ENCODE results near the gene CACNA1D. TPM values are rescaled to one million over a fixed set of nuclear protein-coding genes. Genes with fewer than 3 reads are reported as not detected.
"Not testable (repeated sequence)": the region's sequence is repeated elsewhere in the genome, so short reads cannot be mapped to it uniquely, and the experiment has no call there.

The CACNA1D gene
- total and polyA plus RNA-seq, 2 experiments from 2014 or later: 5.2 to 27.8 TPM

DNA sequence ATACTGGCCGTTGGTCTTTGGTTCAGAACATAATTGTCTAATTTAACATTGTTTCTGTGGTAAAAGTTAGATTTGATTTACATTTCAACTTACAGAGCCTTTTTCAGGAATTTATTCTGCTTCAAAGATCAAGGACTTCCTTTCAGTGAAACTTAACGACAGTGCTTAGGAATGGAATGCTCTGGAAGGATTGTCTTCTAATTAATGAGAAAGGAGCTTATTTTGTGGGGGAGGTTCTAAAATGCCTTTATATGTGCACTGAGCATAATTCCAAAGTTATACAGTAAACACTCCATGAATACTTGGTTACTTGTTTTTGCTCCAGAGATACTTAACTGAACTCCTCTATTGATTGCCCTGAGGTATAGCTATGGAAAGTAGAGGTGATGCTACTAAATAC is 75.7 kb downstream of the CACNA1D start:
- H3K4me1 ChIP-seq (ENCODE audit: insufficient read depth): peaks cover 4% of the 10 kb centered on the region
- H3K27ac ChIP-seq: peak overlapping the region; percentile 9
- H3K9me2 ChIP-seq (replicated peaks; ENCODE audit: insufficient read depth): no peaks in the 10 kb centered on the region
- H3K4me2 ChIP-seq: no peak overlapping the region
- no peaks in the 10 kb centered on the region for H3K9me3 ChIP-seq (ENCODE audit: low read depth)
- H2AFZ ChIP-seq: no peak overlapping the region
- H4K20me1 ChIP-seq (ENCODE audit: insufficient read depth, poor library complexity, severe bottlenecking): no peaks in the 10 kb centered on the region
- TF ChIP-seq EZH2phosphoT487 (IDR thresholded peaks at IDR 0.05; ENCODE audit: low read depth, severe bottlenecking, unreplicated experiment) (no peak), EZH2 (IDR thresholded peaks at IDR 0.05; ENCODE audit: borderline replicate concordance) (no peak)
- TF ChIP-seq, protein P1, sequence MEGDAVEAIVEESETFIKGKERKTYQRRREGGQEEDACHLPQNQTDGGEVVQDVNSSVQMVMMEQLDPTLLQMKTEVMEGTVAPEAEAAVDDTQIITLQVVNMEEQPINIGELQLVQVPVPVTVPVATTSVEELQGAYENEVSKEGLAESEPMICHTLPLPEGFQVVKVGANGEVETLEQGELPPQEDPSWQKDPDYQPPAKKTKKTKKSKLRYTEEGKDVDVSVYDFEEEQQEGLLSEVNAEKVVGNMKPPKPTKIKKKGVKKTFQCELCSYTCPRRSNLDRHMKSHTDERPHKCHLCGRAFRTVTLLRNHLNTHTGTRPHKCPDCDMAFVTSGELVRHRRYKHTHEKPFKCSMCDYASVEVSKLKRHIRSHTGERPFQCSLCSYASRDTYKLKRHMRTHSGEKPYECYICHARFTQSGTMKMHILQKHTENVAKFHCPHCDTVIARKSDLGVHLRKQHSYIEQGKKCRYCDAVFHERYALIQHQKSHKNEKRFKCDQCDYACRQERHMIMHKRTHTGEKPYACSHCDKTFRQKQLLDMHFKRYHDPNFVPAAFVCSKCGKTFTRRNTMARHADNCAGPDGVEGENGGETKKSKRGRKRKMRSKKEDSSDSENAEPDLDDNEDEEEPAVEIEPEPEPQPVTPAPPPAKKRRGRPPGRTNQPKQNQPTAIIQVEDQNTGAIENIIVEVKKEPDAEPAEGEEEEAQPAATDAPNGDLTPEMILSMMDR (IDR thresholded peaks at IDR 0.05; ENCODE audit: poor library complexity): no peak
- H3K27me3 ChIP-seq: no peaks in the 10 kb centered on the region
- H3K4me3 ChIP-seq: no peak overlapping the region
- no peaks in the 10 kb centered on the region for H3K36me3 ChIP-seq (replicated peaks; ENCODE audit: insufficient read depth, low read depth)
- WGBS (ENCODE audit: low lambda C conversion rate, missing lambda C conversion rate): 47% methylated on average over 2 of the region's 2 CpGs
- DNase-seq (ENCODE audit: low spot score): no peak
- H3K79me2 ChIP-seq: no peaks in the 10 kb centered on the region

- 86% methylated on average over 3 of the region's 3 CpGs for WGBS (ENCODE audit: low lambda C conversion rate, missing lambda C conversion rate)
- peak overlapping the region; percentile 9 for H3K27ac ChIP-seq
These were observed 76.3 kb downstream of the CACNA1D start for GRCh38 chr3:53570709-53571108.

DNA sequence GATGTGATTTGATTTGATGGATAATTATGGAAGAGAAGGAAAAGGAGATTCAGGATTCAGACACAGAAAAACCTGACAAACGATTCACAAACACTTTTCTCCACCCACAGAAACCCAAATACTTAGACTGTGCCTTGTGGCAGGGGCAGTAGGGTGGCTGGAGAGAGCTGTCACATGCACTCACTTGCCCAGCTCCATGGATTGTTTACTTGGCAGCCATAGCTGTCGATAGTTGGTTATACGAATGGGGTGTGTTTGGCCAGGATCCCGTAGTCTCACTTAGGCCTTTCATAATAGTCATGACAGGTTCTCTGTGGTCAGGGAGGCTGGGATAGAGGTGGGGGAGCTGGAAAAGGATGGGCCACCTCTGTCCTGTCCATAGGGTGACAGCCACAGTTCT is 76.9 kb downstream of the CACNA1D start:
- Histone ChIP-seq H3K4me1 (ENCODE audit: insufficient read depth) (peaks cover 4% of the 10 kb centered on the region), H3K4me3 (no peak overlapping the region), H3K9me3 (ENCODE audit: low read depth) (no peaks in the 10 kb centered on the region), H3K27ac (no peak overlapping the region), H4K20me1 (ENCODE audit: insufficient read depth, poor library complexity, severe bottlenecking) (no peaks in the 10 kb centered on the region), H3K9me2 (replicated peaks; ENCODE audit: insufficient read depth) (no peaks in the 10 kb centered on the region), H3K79me2 (no peaks in the 10 kb centered on the region), H2AFZ (no peak overlapping the region), H3K36me3 (replicated peaks; ENCODE audit: insufficient read depth, low read depth) (no peaks in the 10 kb centered on the region), H3K27me3 (no peaks in the 10 kb centered on the region), H3K4me2 (no peak overlapping the region)
- no peak for DNase-seq (ENCODE audit: low spot score)
- no peak for TF ChIP-seq EZH2 (IDR thresholded peaks at IDR 0.05; ENCODE audit: borderline replicate concordance)
- TF ChIP-seq, protein P1 (IDR thresholded peaks at IDR 0.05; ENCODE audit: poor library complexity): no peak
- TF ChIP-seq EZH2phosphoT487 (IDR thresholded peaks at IDR 0.05; ENCODE audit: low read depth, severe bottlenecking, unreplicated experiment): no peak
- 90% methylated on average over 4 of the region's 4 CpGs for WGBS (ENCODE audit: low lambda C conversion rate, missing lambda C conversion rate)

More at GRCh38 chr3:53570709-53571108, 76.3 kb downstream of the CACNA1D start:
- no peak overlapping the region for H2AFZ ChIP-seq
- no peaks in the 10 kb centered on the region for H4K20me1 ChIP-seq (ENCODE audit: insufficient read depth, poor library complexity, severe bottlenecking)
- no peaks in the 10 kb centered on the region for H3K9me2 ChIP-seq (replicated peaks; ENCODE audit: insufficient read depth)
- H3K9me3 ChIP-seq (ENCODE audit: low read depth): no peaks in the 10 kb centered on the region
- no peaks in the 10 kb centered on the region for H3K79me2 ChIP-seq
- H3K27me3 ChIP-seq: no peaks in the 10 kb centered on the region
- peak; percentile 54 for DNase-seq (ENCODE audit: low spot score)
- peaks cover 4% of the 10 kb centered on the region for H3K4me1 ChIP-seq (ENCODE audit: insufficient read depth)
- no peaks in the 10 kb centered on the region for H3K36me3 ChIP-seq (replicated peaks; ENCODE audit: insufficient read depth, low read depth)
- TF ChIP-seq EZH2phosphoT487 (IDR thresholded peaks at IDR 0.05; ENCODE audit: low read depth, severe bottlenecking, unreplicated experiment) (no peak), EZH2 (IDR thresholded peaks at IDR 0.05; ENCODE audit: borderline replicate concordance) (no peak)
- TF ChIP-seq, protein P1 (IDR thresholded peaks at IDR 0.05; ENCODE audit: poor library complexity): no peak
- no peak overlapping the region for H3K4me2 ChIP-seq
- H3K4me3 ChIP-seq: no peak overlapping the region

- H3K79me2 ChIP-seq; H3K27ac ChIP-seq; H3K36me3 ChIP-seq (replicated peaks; ENCODE audit: insufficient read depth, low read depth); H3K4me1 ChIP-seq (ENCODE audit: insufficient read depth); H3K4me2 ChIP-seq; H3K9me3 ChIP-seq (ENCODE audit: low read depth); H3K27me3 ChIP-seq; H3K4me3 ChIP-seq; H2AFZ ChIP-seq; DNase-seq (ENCODE audit: low spot score); H3K9me2 ChIP-seq (replicated peaks; ENCODE audit: insufficient read depth); H4K20me1 ChIP-seq (ENCODE audit: insufficient read depth, poor library complexity, severe bottlenecking): not testable (repeated sequence)
- WGBS (ENCODE audit: low lambda C conversion rate, missing lambda C conversion rate): 98% methylated on average over 4 of the region's 4 CpGs
These were observed 77.8 kb downstream of the CACNA1D start for GRCh38 chr3:53572184-53572583.
